OCI-LY1 (cell line): ENCODE results near the gene MRM2.

Experiments used
- H2AFZ ChIP-seq: fragments of 200-600 bp; sonication (generic), shearing (Covaris generic); 2 replicates; pipeline ENCODE4 v1.6.0; 2014; ENCODE audit warnings: antibody characterized with exemption, mild to moderate bottlenecking, low read length
- H3F3A ChIP-seq: fragments of 200-600 bp; sonication (generic), shearing (Covaris generic); 2 replicates; pipeline ENCODE4 v1.6.0; 2014; ENCODE audit warnings: mild to moderate bottlenecking, antibody characterized with exemption, low read length, moderate library complexity; ENCODE audit not compliant: insufficient read depth
- H3K27ac ChIP-seq: fragments of 200-600 bp; sonication (generic); 2 replicates; pipeline ENCODE4 v1.5.1; 2014; ENCODE audit warnings: low read length, mixed run types, mild to moderate bottlenecking, low read depth; ENCODE audit not compliant: poor library complexity, severe bottlenecking
- H3K27me3 ChIP-seq: fragments of 200-600 bp; sonication (generic); 2 replicates; pipeline ENCODE4 v1.6.0; 2014; ENCODE audit warnings: antibody characterized with exemption, mild to moderate bottlenecking, low read length, moderate library complexity; ENCODE audit not compliant: insufficient read depth
- H3K36me3 ChIP-seq: fragments of 200-600 bp; sonication (generic); 2 replicates; pipeline ENCODE4 v1.6.1; 2014; ENCODE audit warnings: mild to moderate bottlenecking, antibody characterized with exemption, low read length, moderate library complexity, mixed read lengths; ENCODE audit not compliant: insufficient read depth
- H3K4me1 ChIP-seq: fragments of 200-600 bp; sonication (generic); 2 replicates; pipeline ENCODE4 v1.5.1; 2014; ENCODE audit warnings: mild to moderate bottlenecking, low read length, moderate library complexity; ENCODE audit not compliant: insufficient read depth, severe bottlenecking
- H3K4me2 ChIP-seq: fragments of 200-600 bp; sonication (generic), shearing (Covaris generic); 2 replicates; pipeline ENCODE4 v1.6.1; 2014; ENCODE audit warnings: low read length
- H3K4me3 ChIP-seq: fragments of 200-600 bp; sonication (generic); 2 replicates; pipeline ENCODE4 v1.5.1; 2014; ENCODE audit warnings: low read length, low read depth, mild to moderate bottlenecking, mixed read lengths; ENCODE audit not compliant: poor library complexity, severe bottlenecking
- H3K79me2 ChIP-seq: fragments of 200-600 bp; shearing (Covaris generic); 2 replicates; pipeline ENCODE4 v1.6.1; 2016; ENCODE audit warnings: mixed run types, low read length, mixed read lengths; ENCODE audit not compliant: insufficient read depth
- H3K9ac ChIP-seq: fragments of 200-600 bp; sonication (generic), shearing (Covaris generic); 2 replicates; pipeline ENCODE4 v1.6.1; 2014; ENCODE audit warnings: mild to moderate bottlenecking, low read length, mixed read lengths
- H3K9me2 ChIP-seq: fragments of 200-600 bp; sonication (generic), shearing (Covaris generic); 2 replicates; pipeline ENCODE4 v1.6.1; 2014; ENCODE audit warnings: low read depth, mild to moderate bottlenecking, low read length, mixed read lengths
- H3K9me3 ChIP-seq: fragments of 200-600 bp; shearing (Covaris generic); 2 replicates; pipeline ENCODE4 v1.6.1; 2014; ENCODE audit warnings: low read length, mixed read lengths
- H4K20me1 ChIP-seq: fragments of 200-600 bp; sonication (generic), shearing (Covaris generic); 2 replicates; pipeline ENCODE4 v1.6.0; 2016; ENCODE audit warnings: mild to moderate bottlenecking, low read length; ENCODE audit not compliant: insufficient read depth
- CTCF ChIP-seq: fragments of 200-600 bp; sonication (generic), shearing (Covaris generic); IDR thresholded peaks from 2 replicates; pipeline ENCODE4 v1.5.1; 2017; ENCODE audit warnings: mild to moderate bottlenecking, antibody characterized with exemption, low read length, moderate library complexity, mixed read lengths
- EZH2 ChIP-seq: fragments of 200-600 bp; sonication (generic), shearing (Covaris generic); IDR thresholded peaks from 2 replicates; pipeline ENCODE4 v1.8.0; 2017; ENCODE audit warnings: borderline replicate concordance, mixed run types, mild to moderate bottlenecking, antibody characterized with exemption, low read length, moderate library complexity, mixed read lengths

The MRM2 gene

GRCh38 chr7:2193575-2194305 lies 48.3 kb downstream of the MRM2 start:
- H3F3A ChIP-seq = no peaks in the 10 kb centered on the region
- H3K27me3 ChIP-seq = no peaks in the 10 kb centered on the region
- no peak overlapping the region for H3K4me2 ChIP-seq
- peaks cover 10% of the 10 kb centered on the region for H3K9me3 ChIP-seq
- H3K9me2 ChIP-seq = no peaks in the 10 kb centered on the region
- H3K27ac ChIP-seq = no peak overlapping the region
- peaks cover 40% of the 10 kb centered on the region for H3K36me3 ChIP-seq
- no peaks in the 10 kb centered on the region for H3K4me1 ChIP-seq
- no peak overlapping the region for H3K9ac ChIP-seq
- H3K4me3 ChIP-seq = no peak overlapping the region
- H3K79me2 ChIP-seq = no peaks in the 10 kb centered on the region
- H4K20me1 ChIP-seq = no peaks in the 10 kb centered on the region
- no peak overlapping the region for H2AFZ ChIP-seq
- TF ChIP-seq CTCF = no peak
- TF ChIP-seq EZH2 = no peak

GRCh38 chr7:2192831-2193534 lies 49.0 kb downstream of the MRM2 start:
- peaks cover 43% of the 10 kb centered on the region for H3K36me3 ChIP-seq
- H3F3A ChIP-seq = no peaks in the 10 kb centered on the region
- peaks cover 15% of the 10 kb centered on the region for H3K9me3 ChIP-seq
- H4K20me1 ChIP-seq = no peaks in the 10 kb centered on the region
- no peaks in the 10 kb centered on the region for H3K79me2 ChIP-seq
- no peaks in the 10 kb centered on the region for H3K9me2 ChIP-seq
- H3K4me1 ChIP-seq = no peaks in the 10 kb centered on the region
- TF ChIP-seq CTCF = no peak
- H3K27me3 ChIP-seq = no peaks in the 10 kb centered on the region
- H3K9ac ChIP-seq = no peak overlapping the region
- H3K27ac ChIP-seq = no peak overlapping the region
- no peak overlapping the region for H3K4me3 ChIP-seq
- no peak overlapping the region for H2AFZ ChIP-seq
- no peak overlapping the region for H3K4me2 ChIP-seq

GRCh38 chr7:2191016-2191415 lies 51.0 kb downstream of the MRM2 start:
- no peak overlapping the region for H3K4me2 ChIP-seq
- H3K9ac ChIP-seq = no peak overlapping the region
- H3K9me3 ChIP-seq = peaks cover 18% of the 10 kb centered on the region
- H3K36me3 ChIP-seq = peaks cover 49% of the 10 kb centered on the region
- no peaks in the 10 kb centered on the region for H3K9me2 ChIP-seq
- no peaks in the 10 kb centered on the region for H3K4me1 ChIP-seq
- TF ChIP-seq CTCF = no peak
- no peak for TF ChIP-seq EZH2
- no peak overlapping the region for H3K4me3 ChIP-seq
- H3K79me2 ChIP-seq = no peaks in the 10 kb centered on the region
- no peaks in the 10 kb centered on the region for H4K20me1 ChIP-seq
- H2AFZ ChIP-seq = no peak overlapping the region
- no peak overlapping the region for H3K27ac ChIP-seq
- no peaks in the 10 kb centered on the region for H3F3A ChIP-seq
- H3K27me3 ChIP-seq = no peaks in the 10 kb centered on the region
